Measurements from ENCODE around the gene C6orf89.

C6orf89 gene

GRCh38 chr6:36916126-36916525 is 30.4 kb downstream of the C6orf89 start:
- TF ChIP-seq CTCF (conservative IDR thresholded peaks at IDR 0.05; ENCODE audit: low read depth, low read length), result no peak
- DNase-seq (ENCODE audit: low read depth), result no peak
- H3K4me3 ChIP-seq (ENCODE audit: low read length), result no peak overlapping the region

GRCh38 chr6:36917541-36918193 is 31.9 kb downstream of the C6orf89 start:
- H3K4me3 ChIP-seq (ENCODE audit: low read length), result no peak overlapping the region
- no peak for DNase-seq (ENCODE audit: low read depth)
- no peak for TF ChIP-seq CTCF (conservative IDR thresholded peaks at IDR 0.05; ENCODE audit: low read depth, low read length)

- no peak overlapping the region for H3K4me3 ChIP-seq (ENCODE audit: low read length)
- no peak for TF ChIP-seq CTCF (conservative IDR thresholded peaks at IDR 0.05; ENCODE audit: low read depth, low read length)
- DNase-seq (ENCODE audit: low read depth), result no peak
Observed at GRCh38 chr6:36920049-36920448, 34.3 kb downstream of the C6orf89 start.

GRCh38 chr6:36920546-36920945 is 34.8 kb downstream of the C6orf89 start:
- H3K4me3 ChIP-seq (ENCODE audit: low read length), result no peak overlapping the region
- DNase-seq (ENCODE audit: low read depth), result no peak
- no peak for TF ChIP-seq CTCF (conservative IDR thresholded peaks at IDR 0.05; ENCODE audit: low read depth, low read length)

GRCh38 chr6:36924131-36924530 is 38.4 kb downstream of the C6orf89 start:
- no peak for DNase-seq (ENCODE audit: low read depth)
- no peak overlapping the region for H3K4me3 ChIP-seq (ENCODE audit: low read length)
- no peak for TF ChIP-seq CTCF (conservative IDR thresholded peaks at IDR 0.05; ENCODE audit: low read depth, low read length)

- H3K4me3 ChIP-seq (ENCODE audit: low read length), result no peak overlapping the region
- TF ChIP-seq CTCF (conservative IDR thresholded peaks at IDR 0.05; ENCODE audit: low read depth, low read length), result no peak
- no peak for DNase-seq (ENCODE audit: low read depth)
Observed at GRCh38 chr6:36924778-36925374, 39.1 kb downstream of the C6orf89 start.

- no peak for DNase-seq (ENCODE audit: low read depth)
- TF ChIP-seq CTCF (conservative IDR thresholded peaks at IDR 0.05; ENCODE audit: low read depth, low read length), result no peak
- H3K4me3 ChIP-seq (ENCODE audit: low read length), result no peak overlapping the region
Observed at GRCh38 chr6:36925809-36926208, 40.1 kb downstream of the C6orf89 start.

All from retinal pigment epithelial cell (primary cell).